ENCODE measurements around the gene ZNF827.

ZNF827 gene

GRCh38 chr4:145957302-145957701 lies 18.7 kb upstream of the ZNF827 start:
- DNase-seq (ENCODE audit: extremely low spot score) = no peak
- TF ChIP-seq, protein P1, sequence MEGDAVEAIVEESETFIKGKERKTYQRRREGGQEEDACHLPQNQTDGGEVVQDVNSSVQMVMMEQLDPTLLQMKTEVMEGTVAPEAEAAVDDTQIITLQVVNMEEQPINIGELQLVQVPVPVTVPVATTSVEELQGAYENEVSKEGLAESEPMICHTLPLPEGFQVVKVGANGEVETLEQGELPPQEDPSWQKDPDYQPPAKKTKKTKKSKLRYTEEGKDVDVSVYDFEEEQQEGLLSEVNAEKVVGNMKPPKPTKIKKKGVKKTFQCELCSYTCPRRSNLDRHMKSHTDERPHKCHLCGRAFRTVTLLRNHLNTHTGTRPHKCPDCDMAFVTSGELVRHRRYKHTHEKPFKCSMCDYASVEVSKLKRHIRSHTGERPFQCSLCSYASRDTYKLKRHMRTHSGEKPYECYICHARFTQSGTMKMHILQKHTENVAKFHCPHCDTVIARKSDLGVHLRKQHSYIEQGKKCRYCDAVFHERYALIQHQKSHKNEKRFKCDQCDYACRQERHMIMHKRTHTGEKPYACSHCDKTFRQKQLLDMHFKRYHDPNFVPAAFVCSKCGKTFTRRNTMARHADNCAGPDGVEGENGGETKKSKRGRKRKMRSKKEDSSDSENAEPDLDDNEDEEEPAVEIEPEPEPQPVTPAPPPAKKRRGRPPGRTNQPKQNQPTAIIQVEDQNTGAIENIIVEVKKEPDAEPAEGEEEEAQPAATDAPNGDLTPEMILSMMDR (IDR thresholded peaks at IDR 0.05; ENCODE audit: control extremely low read depth, extremely low read depth, low read depth, missing control alignments) = no peak
- ChIA-PET CTCF (interaction anchor here (1.0 to 1.5 kb wide), 3 partner anchors 15 to 34 kb away, joined by 3 read pairs; no protein-coding TSS in a partner anchor), POLR2A (no interaction called here)

- TF ChIP-seq, protein P1 (IDR thresholded peaks at IDR 0.05; ENCODE audit: control extremely low read depth, extremely low read depth, low read depth, missing control alignments) = peak; percentile 69
- peak; percentile 56 for DNase-seq (ENCODE audit: extremely low spot score)
- ChIA-PET CTCF (interaction anchor here (0.7 to 1.9 kb wide), 17 partner anchors 8 to 179 kb away, joined by 3 to 11 read pairs (median 3); partner anchors contain the start of gene ZNF827), POLR2A (no interaction called here)
Observed at GRCh38 chr4:145956288-145956890, 17.8 kb upstream of the ZNF827 start.

GRCh38 chr4:145954924-145955339 lies 16.3 kb upstream of the ZNF827 start:
- DNase-seq (ENCODE audit: extremely low spot score) = no peak
- POLR2A ChIA-PET = no interaction called here
- TF ChIP-seq, protein P1 (IDR thresholded peaks at IDR 0.05; ENCODE audit: control extremely low read depth, extremely low read depth, low read depth, missing control alignments) = no peak
- CTCF ChIA-PET = interaction anchor here (1.5 to 1.9 kb wide), 3 partner anchors 10 to 75 kb away, joined by 5 to 11 read pairs (median 9); no protein-coding TSS in a partner anchor

GRCh38 chr4:145951931-145952330 lies 13.3 kb upstream of the ZNF827 start:
- POLR2A ChIA-PET = no interaction called here

DNA sequence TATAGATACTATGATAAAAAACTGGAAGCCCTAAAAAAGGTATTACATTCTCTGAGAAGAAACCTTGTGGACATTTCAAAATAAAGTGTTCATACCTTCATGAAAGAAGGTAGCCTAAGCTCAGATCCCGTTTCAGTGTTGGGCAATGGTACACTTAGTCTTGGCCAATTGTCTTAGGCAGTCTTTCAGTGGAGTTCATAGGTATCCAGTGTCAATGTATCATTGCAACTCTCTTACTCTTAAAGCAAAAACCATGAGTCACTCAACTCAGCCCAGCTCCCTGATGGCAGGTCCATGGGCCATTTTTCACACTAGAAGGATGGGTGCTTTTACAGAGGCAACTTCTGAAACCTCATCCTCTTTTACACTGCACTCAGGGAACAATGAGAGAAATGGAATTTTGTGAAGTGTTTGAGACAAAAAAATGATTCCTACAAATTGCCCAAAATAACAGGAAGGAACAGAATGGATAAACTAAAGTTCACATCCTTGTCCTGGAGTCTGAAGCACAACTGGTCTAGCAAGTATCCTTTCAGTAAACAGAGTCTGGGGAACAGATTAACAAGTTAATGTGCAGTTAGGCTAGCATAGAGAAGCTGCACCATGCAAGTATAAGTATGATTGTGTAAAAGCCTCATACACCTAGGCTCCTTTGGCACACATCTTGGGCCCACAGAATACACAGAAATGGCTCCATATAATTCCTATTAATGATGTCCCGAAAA lies 7.0 kb upstream of the ZNF827 start:
- no peak for DNase-seq (ENCODE audit: extremely low spot score)
- CTCF ChIA-PET = interaction anchor here (0.8 to 2.1 kb wide), 5 partner anchors 10 to 69 kb away, joined by 3 to 11 read pairs (median 4); no protein-coding TSS in a partner anchor
- POLR2A ChIA-PET = no interaction called here
- TF ChIP-seq, protein P1 (IDR thresholded peaks at IDR 0.05; ENCODE audit: control extremely low read depth, extremely low read depth, low read depth, missing control alignments) = no peak

More at GRCh38 chr4:145951931-145952330, 13.3 kb upstream of the ZNF827 start:
- TF ChIP-seq, protein P1 (IDR thresholded peaks at IDR 0.05; ENCODE audit: control extremely low read depth, extremely low read depth, low read depth, missing control alignments) = no peak
- CTCF ChIA-PET = interaction anchor here (0.7 to 2.7 kb wide), 6 partner anchors 9 to 39 kb away, joined by 3 to 9 read pairs (median 4); partner anchors contain the start of gene ZNF827
- DNase-seq (ENCODE audit: extremely low spot score) = no peak

DNA sequence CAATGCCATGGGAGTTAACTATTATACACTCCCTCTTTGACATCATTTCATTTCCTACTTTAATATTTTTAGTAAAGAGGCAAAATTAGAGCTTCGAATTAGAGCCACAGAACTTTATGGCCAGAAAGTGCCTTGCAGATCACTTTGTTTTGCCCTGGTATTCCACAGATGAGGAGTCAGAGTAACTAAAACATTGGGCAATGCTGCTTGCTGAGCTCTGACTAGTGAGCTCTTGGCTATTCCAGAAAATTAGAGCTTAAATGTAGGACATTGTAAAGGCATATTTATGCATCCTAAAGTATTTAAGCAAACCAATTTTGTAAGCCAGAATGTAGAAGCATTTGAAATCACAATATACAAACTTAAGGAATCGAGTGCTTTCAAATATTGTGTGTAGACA lies 6.3 kb upstream of the ZNF827 start:
- POLR2A ChIA-PET = no interaction called here
- CTCF ChIA-PET = interaction anchor here (0.8 to 2.1 kb wide), 5 partner anchors 11 to 68 kb away, joined by 3 to 11 read pairs (median 4); no protein-coding TSS in a partner anchor
- no peak for DNase-seq (ENCODE audit: extremely low spot score)
- TF ChIP-seq, protein P1 (IDR thresholded peaks at IDR 0.05; ENCODE audit: control extremely low read depth, extremely low read depth, low read depth, missing control alignments) = no peak

Measured in GM10248 (cell line).